Right lobe of liver (tissue), 4 donors: ENCODE measurements around the gene STK11IP.

Source experiments
- CTCF ChIP-seq, 4 donors: fragments of 200-600 bp in 3 of 4; fragments of 450-650 bp in 1 of 4; IDR thresholded peaks; one replicate each; pipeline versions ENCODE4 v1.5.1 to v1.8.0; 2016 to 2022; ENCODE audit warnings: antibody characterized with exemption in 4 of 4, mild to moderate bottlenecking in 2 of 4
- POLR2A ChIP-seq: fragments of 450-650 bp; IDR thresholded peaks from one replicate; pipeline ENCODE4 v1.6.1; 2017; ENCODE audit warnings: antibody characterized with exemption, mild to moderate bottlenecking
- donor health status: DM: no; HTN: no; CAD: no.
- donor health status: DM: no; HTN: no; CAD: no.
- donor health status: DM: no; HTN: yes; CAD: no.

GRCh38 chr2:219578811-219579613 is 18.6 kb upstream of the STK11IP start:
- TF ChIP-seq CTCF (IDR thresholded peaks at IDR 0.05) (no peak), POLR2A (no peak)
